PC-3 (cell line): ENCODE measurements around the gene YJEFN3. TPM values are rescaled to one million over a fixed set of nuclear protein-coding genes. Genes with fewer than 3 reads are reported as not detected.

Experiments used
- ATAC-seq: fragments of 200-7000 bp; cut with Tn5 transposase; 2 replicates; pipeline ENCODE4 v1.9.1; 2020; ENCODE audit warnings: mild to moderate bottlenecking, moderate library complexity
- BruUV-seq: library from RNA; stranded (reverse); fragments of 400-500 nt; replicated peaks from 2 replicates; lab custom pipeline; 2021; lab: Mats Ljungman, UMichigan
- CTCF ChIA-PET: fragments of 300-600 bp; sonication (Branson Sonifier 250); formaldehyde crosslinking; loops from one replicate; lab custom pipeline; 2022; ENCODE audit warnings: antibody characterized with exemption; lab: Charles Lee
- POLR2A ChIA-PET: fragments of 300-600 bp; sonication (Branson Sonifier 250); formaldehyde crosslinking; loops from one replicate; lab custom pipeline; 2022; ENCODE audit warnings: antibody characterized with exemption; ENCODE audit not compliant: unreplicated experiment; lab: Charles Lee
- DNase-seq: peaks from one replicate; pipeline ENCODE4 v3.0.0-alpha.2; 2015
- H2AFZ ChIP-seq: fragments of 300-600 bp; sonication (generic); 2 replicates; pipeline ENCODE4 v1.6.0; 2016; ENCODE audit warnings: antibody characterized with exemption, low read length
- H3F3A ChIP-seq: fragments of 300-600 bp; sonication (generic); one replicate; pipeline ENCODE4 v1.6.0; 2017; ENCODE audit warnings: antibody characterized with exemption, low read length, control low read depth, mild to moderate bottlenecking; ENCODE audit not compliant: unreplicated experiment
- H3K27ac ChIP-seq: fragments of 300-600 bp; sonication (generic); 2 replicates; pipeline ENCODE4 v1.5.1; 2016; ENCODE audit warnings: mild to moderate bottlenecking, low read length
- H3K27me3 ChIP-seq: fragments of 300-600 bp; sonication (generic); 2 replicates; pipeline ENCODE4 v1.6.1; 2016; ENCODE audit warnings: low read length, mixed read lengths
- H3K36me3 ChIP-seq: fragments of 300-600 bp; sonication (generic); 2 replicates; pipeline ENCODE4 v1.6.1; 2016; ENCODE audit warnings: low read depth, mixed run types, low read length, mixed read lengths
- H3K4me1 ChIP-seq: fragments of 300-600 bp; sonication (generic); 2 replicates; pipeline ENCODE4 v1.5.1; 2016; ENCODE audit warnings: low read length; ENCODE audit not compliant: insufficient read depth
- H3K4me2 ChIP-seq: fragments of 300-600 bp; sonication (generic); 2 replicates; pipeline ENCODE4 v1.6.0; 2016; ENCODE audit warnings: low read length
- H3K4me3 ChIP-seq: fragments of 300-600 bp; sonication (generic); 2 replicates; pipeline ENCODE4 v1.5.1; 2016; ENCODE audit warnings: mild to moderate bottlenecking, low read length, mixed read lengths
- H3K79me2 ChIP-seq: fragments of 300-600 bp; sonication (generic); 2 replicates; pipeline ENCODE4 v1.6.1; 2017; ENCODE audit warnings: low read length, mixed read lengths
- H3K9ac ChIP-seq: fragments of 300-600 bp; sonication (generic); 2 replicates; pipeline ENCODE4 v1.6.0; 2016; ENCODE audit warnings: mild to moderate bottlenecking, low read length
- H3K9me2 ChIP-seq: fragments of 300-600 bp; sonication (generic); replicated peaks from 2 replicates; pipeline ENCODE4 v1.6.1; 2016; ENCODE audit warnings: mixed run types, low read length, mixed read lengths
- H3K9me3 ChIP-seq: fragments of 300-600 bp; sonication (generic); 2 replicates; pipeline ENCODE4 v1.6.1; 2016; ENCODE audit warnings: low read length, mixed read lengths
- H4K20me1 ChIP-seq: fragments of 300-600 bp; sonication (generic); 2 replicates; pipeline ENCODE4 v1.6.1; 2016; ENCODE audit warnings: low read length, mixed read lengths
- CTCF ChIP-seq: fragments of 300-600 bp; sonication (generic); conservative IDR thresholded peaks from 2 replicates; pipeline ENCODE4 v1.5.1; 2017; ENCODE audit warnings: antibody characterized with exemption, low read depth, mild to moderate bottlenecking, low read length
- EZH2 ChIP-seq: fragments of 300-600 bp; sonication (generic); IDR thresholded peaks from one replicate; pipeline ENCODE4 v1.6.1; 2017; ENCODE audit warnings: antibody characterized with exemption, mild to moderate bottlenecking, low read length; ENCODE audit not compliant: unreplicated experiment
- EZH2phosphoT487 ChIP-seq: fragments of 300-600 bp; sonication (generic); IDR thresholded peaks from 2 replicates; pipeline ENCODE4 v1.6.1; 2018; ENCODE audit warnings: mild to moderate bottlenecking, antibody characterized with exemption, low read length, borderline replicate concordance
- intact Hi-C: fragments of 100-400 bp; cut with micrococcal nuclease; formaldehyde crosslinking; loops from 2 replicates; pipeline ENCODE4 v1.9.0; 2023
- total RNA-seq: library from RNA; depleted of rRNA; stranded (reverse); fragments of >200 nt; gene quantifications from 2 replicates; pipeline ENCODE4 v1.2.3, GENCODE V29; 2014

Gene YJEFN3
- total RNA-seq, 1 experiment from 2014 or later: 8.1 TPM

- Histone ChIP-seq H3K9me3 (no peaks in the 10 kb centered on the region), H3K4me1 (no peaks in the 10 kb centered on the region), H3K27ac (no peak overlapping the region), H4K20me1 (0 out of 2 replicates have a peak, but pooled peaks cover 2% of the 10 kb centered on the region), H3K79me2 (peaks cover 21% of the 10 kb centered on the region), H3K4me2 (no peak overlapping the region), H3F3A (no peaks in the 10 kb centered on the region), H3K9ac (no peak overlapping the region), H3K9me2 (no peaks in the 10 kb centered on the region), H3K4me3 (no peak overlapping the region), H2AFZ (no peak overlapping the region), H3K27me3 (no peaks in the 10 kb centered on the region), H3K36me3 (peaks cover 13% of the 10 kb centered on the region; the same call in 1 of the 2 replicates)
- no TSS peak for BruUV-seq
- DNase-seq (no peak), ATAC-seq (no peak)
- CTCF ChIA-PET: no interaction called here
- intact Hi-C loops: no loop called here
- TF ChIP-seq EZH2: no peak
- no peak for TF ChIP-seq CTCF
- no peak for TF ChIP-seq EZH2phosphoT487
- POLR2A ChIA-PET: no interaction called here
These were observed 761 bp upstream of the YJEFN3 start for GRCh38 chr19:19527674-19528625.

GRCh38 chr19:19529783-19530422, 1.2 kb downstream of the YJEFN3 start:
- no peaks in the 10 kb centered on the region for H3K27me3 ChIP-seq
- H3K4me2 ChIP-seq: no peak overlapping the region
- no peak for TF ChIP-seq EZH2
- no peak for TF ChIP-seq CTCF
- no peak for TF ChIP-seq EZH2phosphoT487
- H3K9ac ChIP-seq: no peak overlapping the region
- no TSS peak for BruUV-seq
- peaks cover 1% of the 10 kb centered on the region; the same call in 1 of the 2 replicates for H3K79me2 ChIP-seq
- intact Hi-C loops: loop anchor here (10.0 kb wide), 1 partner anchor 425 kb away; no protein-coding TSS in a partner anchor
- no peaks in the 10 kb centered on the region for H3K9me3 ChIP-seq
- ATAC-seq (no peak), DNase-seq (no peak)
- H2AFZ ChIP-seq: no peak overlapping the region
- H3K4me1 ChIP-seq: no peaks in the 10 kb centered on the region
- no peak overlapping the region for H3K27ac ChIP-seq
- no peak overlapping the region for H3K4me3 ChIP-seq
- CTCF ChIA-PET: no interaction called here
- H4K20me1 ChIP-seq: no peaks in the 10 kb centered on the region
- H3F3A ChIP-seq: no peaks in the 10 kb centered on the region
- H3K9me2 ChIP-seq: no peaks in the 10 kb centered on the region
- POLR2A ChIA-PET: interaction anchor here (0.6 kb wide), 1 partner anchor 76 kb away, joined by 3 read pairs; no protein-coding TSS in a partner anchor
- peaks cover 7% of the 10 kb centered on the region; the same call in 1 of the 2 replicates for H3K36me3 ChIP-seq
